ENCODE results near the gene IRGM.
A peak's percentile ranks its signal among the peaks of the same experiment; 100 is the strongest.
"Not testable (repeated sequence)": the region's sequence is repeated elsewhere in the genome, so short reads cannot be mapped to it uniquely, and the experiment has no call there.

IRGM gene, protein sequence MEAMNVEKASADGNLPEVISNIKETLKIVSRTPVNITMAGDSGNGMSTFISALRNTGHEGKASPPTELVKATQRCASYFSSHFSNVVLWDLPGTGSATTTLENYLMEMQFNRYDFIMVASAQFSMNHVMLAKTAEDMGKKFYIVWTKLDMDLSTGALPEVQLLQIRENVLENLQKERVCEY

DNA sequence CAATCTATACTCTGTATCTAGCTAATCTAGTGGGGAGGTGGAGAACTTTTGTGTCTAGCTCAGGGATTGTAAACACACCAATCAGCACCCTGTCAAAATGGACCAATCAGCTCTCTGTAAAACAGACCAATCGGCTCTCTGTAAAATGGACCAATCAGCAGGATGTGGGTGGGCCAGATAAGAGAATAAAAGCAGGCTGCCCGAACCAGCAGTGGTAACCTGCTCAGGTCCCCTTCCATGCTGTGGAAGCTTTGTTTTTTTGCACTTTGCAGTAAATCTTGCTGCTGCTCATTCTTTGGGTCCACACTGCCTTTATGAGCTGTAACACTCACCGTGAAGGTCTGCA is at the start of gene IRGM:
TSS of gene IRGM (plus strand) at position 214 of the 346 bp plus-strand sequence. CDS start 1,603 bp downstream, outside the sequence.
- DNase-seq (ENCODE audit: low read depth in 1 of 2, low spot score in 1 of 2): not testable (repeated sequence)

DNA sequence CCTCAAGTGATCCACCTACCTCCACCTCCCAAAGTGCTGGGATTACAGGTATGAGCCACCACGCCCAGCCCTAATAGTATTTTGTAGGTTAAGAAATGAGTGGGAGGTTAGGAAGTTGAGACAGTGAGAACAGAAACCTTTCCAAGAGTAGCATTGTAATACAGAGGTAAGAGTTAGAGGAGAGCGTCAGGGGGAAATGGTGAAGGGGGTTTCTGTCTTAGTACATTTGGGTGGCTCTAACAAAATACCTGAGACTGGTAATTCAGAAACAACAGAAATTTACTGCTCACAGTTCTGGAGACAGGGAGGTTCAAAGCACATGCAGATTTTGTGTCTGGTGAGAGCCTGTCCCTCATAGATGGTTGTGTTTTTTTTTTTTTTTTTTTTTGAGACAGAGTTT is 48.9 kb upstream of the IRGM start:
- DNase-seq (ENCODE audit: low read depth in 1 of 2, low spot score in 1 of 2): no peak

DNA sequence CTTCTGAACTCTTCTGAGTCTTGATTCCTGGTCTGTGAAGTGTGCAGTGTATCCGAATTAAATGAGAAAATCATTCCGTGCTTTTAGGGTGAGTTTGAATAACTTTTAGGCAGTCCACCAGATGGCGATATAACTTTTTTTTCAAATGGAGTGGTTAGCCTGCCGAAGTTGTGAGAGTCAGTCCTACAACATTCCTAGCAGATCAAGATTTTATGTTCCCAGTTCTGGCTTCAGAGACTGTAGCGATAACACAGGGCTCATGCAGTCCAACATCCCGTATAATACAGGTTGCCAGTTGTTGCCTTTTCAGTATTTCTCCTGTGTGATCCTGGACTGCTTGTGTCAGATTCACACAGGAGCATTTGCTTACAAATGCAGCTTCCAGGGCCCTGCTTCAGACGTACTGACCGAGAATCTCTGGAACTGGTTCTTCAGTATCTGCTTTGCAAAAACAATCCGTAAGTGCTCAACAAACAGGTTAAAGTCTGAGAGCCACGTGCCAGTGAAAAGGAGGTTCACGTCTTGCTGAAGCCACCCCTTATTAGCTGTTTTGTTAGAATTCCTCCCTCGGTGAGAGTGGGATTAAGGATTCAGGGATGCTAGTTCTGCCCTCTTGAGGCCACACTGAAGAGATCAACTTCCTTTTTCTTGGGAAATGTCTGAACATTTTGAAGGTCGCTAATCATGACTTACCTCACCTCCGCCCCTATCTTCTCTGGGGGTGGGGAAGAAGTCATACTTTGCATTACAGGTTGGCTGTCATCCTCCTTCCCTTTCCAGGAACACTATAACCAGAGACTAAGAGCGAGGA is 45.0 kb upstream of the IRGM start:
- no peak for DNase-seq (ENCODE audit: low read depth in 1 of 2, low spot score in 1 of 2)

DNA sequence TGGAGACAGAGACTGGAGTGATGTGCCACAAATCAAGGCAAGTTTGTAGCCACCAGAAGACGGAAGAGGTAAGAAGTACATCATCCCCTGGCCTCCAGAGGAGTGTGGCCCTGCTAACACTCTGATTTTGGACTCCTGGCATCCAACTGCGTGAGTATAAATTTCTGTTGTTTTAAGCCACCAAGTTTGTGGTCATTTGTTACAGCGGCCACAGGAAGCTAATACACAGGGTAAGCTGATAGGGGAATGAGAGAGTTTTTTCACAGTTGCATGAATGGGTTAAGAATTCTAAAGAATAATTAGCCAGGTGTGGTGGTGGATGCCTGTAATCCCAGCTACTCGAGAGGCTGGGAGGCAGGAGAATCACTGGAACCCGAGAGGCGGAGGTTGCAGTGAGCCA is 41.9 kb upstream of the IRGM start:
- no peak for DNase-seq (ENCODE audit: low read depth in 1 of 2, low spot score in 1 of 2)

DNA sequence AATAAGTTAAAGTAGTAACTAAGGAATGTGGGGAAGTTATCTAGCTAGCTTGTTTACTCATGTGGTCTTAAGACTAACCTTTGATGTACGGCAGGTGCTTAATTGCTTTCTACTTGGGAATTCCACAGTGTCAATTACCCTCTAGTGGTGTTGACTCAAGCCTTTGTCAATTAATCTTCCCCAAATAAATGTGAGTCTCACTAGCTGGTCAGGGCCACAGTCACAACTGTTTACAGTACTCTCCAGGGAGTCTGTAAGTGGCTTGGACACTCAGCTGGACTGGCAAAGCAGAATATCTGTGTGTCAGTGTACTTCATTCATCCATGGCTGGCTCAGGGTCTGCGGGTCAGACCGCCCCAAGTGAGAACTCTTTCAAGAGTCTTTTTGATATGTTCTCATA is 37.0 kb upstream of the IRGM start:
- no peak for DNase-seq (ENCODE audit: low read depth in 1 of 2, low spot score in 1 of 2)

DNA sequence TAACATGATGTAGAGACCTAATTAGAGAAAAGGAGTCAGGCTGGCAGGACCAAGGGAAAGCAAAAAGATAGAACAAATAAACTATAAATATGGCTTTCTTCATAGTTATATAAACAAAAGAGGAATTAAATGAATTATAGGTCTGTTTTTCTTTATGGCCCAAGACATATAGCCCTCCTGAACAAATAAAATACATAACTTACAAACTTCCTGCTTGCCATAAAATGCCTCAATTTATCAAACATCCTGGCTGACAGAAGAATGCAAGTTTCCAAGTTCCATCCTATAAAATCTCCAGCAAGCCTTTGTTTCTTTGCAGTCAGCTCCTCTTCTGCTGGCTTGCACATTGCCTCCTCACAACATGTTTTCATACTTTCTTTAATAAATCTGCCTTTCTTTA is 31.3 kb upstream of the IRGM start:
- no peak for DNase-seq (ENCODE audit: low read depth in 1 of 2, low spot score in 1 of 2)

DNA sequence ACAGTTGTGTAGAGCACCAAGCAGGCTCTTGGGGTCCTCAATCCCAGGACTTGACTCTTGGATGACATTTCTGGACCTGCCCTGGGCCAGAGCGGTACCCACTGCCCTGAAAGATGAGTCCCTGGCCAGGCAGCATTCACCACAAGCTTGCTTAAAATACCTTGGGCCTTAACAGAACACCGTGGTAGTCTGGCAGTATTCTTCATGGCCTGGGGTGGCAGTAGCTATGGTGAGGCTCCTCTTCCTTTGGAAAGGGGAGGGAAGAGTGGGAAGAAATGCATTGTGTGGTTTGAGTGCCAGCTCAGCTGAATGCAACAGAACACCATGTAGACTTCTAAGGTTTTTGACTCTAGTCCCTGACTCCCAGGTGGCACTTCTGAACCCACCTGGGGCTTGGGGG is 29.4 kb upstream of the IRGM start:
- DNase-seq (ENCODE audit: low read depth in 1 of 2, low spot score in 1 of 2): no peak

DNA sequence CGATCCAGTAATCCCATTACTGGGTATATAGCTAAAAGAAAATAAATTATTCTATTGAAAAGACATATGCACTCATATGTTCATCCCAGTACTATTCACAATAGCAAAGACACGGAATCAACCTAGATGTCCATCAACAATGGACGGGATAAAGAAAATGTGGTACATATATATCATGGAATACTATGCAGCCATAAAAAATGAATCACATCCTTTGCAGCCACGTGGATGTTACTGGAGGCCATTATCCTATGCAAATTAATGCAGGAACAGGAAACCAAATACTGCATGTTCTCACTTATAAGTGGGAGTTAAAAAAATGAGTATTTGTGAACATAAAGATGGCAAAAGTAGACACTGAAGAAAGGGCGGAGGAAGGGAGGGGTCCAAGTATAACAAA is 16.6 kb upstream of the IRGM start:
- DNase-seq (ENCODE audit: low read depth in 1 of 2, low spot score in 1 of 2): no peak

DNA sequence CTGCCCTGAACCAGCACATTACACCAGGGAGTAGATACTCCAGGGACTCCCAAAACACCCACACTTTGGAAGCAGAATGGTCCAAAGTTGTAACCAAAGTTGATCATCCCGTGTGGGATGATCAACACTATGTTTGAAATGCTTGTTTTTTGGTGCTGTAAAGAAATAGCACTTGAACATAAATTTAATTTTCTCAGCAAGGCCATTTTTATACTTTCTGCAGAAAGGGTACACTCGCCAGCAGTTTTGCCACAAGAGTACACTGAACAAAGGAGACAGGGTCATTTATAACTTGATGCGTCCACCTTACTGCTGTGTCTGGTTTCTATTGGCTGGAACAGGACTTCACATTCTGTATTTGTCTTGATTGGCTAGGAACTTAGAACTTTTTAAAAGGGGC is 14.5 kb upstream of the IRGM start:
- DNase-seq (ENCODE audit: low read depth in 1 of 2, low spot score in 1 of 2): not testable (repeated sequence)

DNA sequence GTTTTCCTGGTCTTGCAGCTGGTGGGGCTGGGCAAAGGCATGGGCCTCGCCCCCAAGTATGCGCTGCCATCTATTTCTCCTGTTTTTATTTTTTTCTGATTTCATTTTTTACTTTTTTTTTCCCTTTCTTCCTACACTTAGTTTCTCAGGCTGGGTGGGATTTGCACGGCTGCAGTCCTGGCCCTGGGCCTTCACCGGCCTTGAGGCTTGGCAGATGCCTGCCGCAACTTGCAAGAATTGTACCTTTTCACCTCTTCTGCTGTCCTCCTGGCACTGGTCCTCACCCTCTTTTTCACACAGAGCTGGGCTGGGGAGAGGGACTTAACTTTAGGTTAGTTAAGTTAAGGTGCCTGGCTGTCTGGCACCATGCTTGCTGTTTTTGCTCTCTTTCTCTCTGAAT is 10.3 kb upstream of the IRGM start:
- DNase-seq (ENCODE audit: low read depth in 1 of 2, low spot score in 1 of 2): no peak

DNA sequence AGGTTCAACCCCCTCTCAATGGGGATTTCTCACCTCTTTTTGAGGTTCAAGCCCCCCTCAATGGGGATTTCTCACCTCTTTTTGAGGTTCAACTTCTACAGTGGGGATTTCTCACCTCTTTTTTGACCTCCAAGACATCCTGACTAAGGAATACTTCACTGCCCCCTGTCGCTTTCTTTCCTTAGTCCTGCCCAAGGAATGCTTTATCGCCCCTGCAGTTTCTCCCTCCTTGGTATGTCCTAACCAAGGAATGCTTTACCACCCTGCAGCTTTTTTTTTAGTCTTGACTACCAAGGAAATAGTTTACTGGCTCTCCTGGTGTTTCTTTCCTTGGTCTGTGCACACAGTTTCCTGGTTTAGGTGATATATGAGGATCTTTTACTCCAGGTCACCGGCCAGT is 9.6 kb upstream of the IRGM start:
- no peak for DNase-seq (ENCODE audit: low read depth in 1 of 2, low spot score in 1 of 2)

DNA sequence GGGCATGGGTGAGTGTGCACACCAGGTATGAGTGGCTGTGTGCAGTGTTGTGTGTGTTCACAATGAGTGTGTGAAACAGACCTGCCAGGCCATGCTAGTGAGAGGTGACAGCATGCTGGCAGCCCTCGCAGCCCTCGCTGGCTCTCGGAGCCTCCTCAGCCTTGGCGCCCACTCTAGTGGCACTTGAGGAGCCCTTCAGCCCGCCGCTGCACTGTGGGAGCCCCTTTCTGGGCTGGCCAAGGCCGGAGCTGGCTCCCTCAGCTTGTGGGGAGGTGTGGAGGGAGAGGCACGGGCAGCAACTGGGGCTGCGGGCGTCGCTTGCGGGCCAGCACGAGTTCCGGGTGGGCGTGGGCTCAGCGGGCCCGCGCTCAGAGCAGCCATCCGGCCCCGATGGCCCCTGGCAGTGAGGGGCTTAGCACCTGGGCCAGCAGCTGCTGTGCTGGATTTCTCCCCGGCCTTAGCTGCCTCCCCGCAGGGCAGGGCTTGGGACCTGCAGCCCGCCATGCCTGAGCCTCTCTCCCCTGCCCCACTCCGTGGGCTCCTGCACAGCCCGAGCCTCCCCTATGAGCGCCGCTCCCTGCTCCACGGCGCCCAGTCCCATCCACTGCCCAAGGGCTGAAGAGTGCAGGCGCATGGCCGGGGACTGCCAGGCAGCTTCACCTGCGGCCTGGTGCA is 999 bp upstream of the IRGM start:
- DNase-seq (ENCODE audit: low read depth in 1 of 2, low spot score in 1 of 2): not testable (repeated sequence)

DNA sequence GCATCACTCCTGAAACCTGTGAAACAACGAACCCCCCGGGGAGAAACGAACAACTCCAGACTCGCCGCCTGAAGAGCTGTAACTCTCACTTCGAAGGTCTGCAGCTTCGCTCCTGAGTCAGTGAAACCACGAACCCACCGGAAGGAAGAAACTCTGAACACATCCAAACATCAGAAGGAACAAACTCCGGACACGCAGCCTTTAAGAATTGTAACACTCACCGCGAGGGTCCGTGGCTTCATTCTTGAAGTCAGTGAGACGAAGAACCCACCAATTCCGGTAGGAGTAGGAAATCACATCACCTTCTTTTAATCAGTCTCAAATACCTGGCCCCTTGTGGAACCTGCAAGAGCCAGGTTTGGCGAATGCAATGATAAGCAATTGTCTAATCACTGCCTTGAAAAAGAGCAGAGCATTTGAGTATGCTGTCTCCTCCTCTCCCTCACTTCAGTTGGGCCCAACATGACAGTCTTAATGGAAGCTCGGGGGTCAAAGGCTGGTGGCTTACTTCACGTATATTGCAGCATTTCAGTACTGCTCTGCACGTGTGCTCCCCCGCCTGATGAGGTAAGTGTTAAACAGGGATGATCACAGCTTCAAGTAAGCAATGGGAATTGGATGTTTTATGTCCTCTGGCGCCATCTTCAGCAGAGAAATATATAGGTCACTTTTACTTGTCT is 473 bp downstream of the IRGM start:
- peak; percentile 22 to 60 for DNase-seq (ENCODE audit: low read depth in 1 of 2, low spot score in 1 of 2)

DNA sequence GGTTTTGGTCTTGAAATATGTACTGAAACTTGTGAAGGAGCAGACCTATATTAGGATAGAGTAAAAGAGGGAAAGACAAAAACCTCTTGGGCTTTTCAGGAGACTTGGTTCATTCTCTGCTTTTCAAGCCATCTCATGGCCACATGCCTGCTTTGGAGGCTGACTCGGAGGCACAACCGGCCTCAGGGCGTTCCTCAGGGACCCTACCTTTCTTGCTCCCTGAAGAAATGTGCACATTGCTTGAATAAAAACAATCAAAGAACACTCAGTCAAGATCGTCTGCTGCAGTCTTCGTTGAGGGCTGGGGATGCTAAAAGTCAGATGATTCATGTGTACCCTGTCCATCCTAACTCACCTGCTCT is 994 bp downstream of the IRGM start:
- no peak for DNase-seq (ENCODE audit: low read depth in 1 of 2, low spot score in 1 of 2)

DNA sequence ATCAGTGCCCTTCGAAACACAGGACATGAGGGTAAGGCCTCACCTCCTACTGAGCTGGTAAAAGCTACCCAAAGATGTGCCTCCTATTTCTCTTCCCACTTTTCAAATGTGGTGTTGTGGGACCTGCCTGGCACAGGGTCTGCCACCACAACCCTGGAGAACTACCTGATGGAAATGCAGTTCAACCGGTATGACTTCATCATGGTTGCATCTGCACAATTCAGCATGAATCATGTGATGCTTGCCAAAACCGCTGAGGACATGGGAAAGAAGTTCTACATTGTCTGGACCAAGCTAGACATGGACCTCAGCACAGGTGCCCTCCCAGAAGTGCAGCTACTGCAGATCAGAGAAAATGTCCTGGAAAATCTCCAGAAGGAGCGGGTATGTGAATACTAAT is 1.9 kb downstream of the IRGM start:
- DNase-seq (ENCODE audit: low read depth in 1 of 2, low spot score in 1 of 2): no peak

DNA sequence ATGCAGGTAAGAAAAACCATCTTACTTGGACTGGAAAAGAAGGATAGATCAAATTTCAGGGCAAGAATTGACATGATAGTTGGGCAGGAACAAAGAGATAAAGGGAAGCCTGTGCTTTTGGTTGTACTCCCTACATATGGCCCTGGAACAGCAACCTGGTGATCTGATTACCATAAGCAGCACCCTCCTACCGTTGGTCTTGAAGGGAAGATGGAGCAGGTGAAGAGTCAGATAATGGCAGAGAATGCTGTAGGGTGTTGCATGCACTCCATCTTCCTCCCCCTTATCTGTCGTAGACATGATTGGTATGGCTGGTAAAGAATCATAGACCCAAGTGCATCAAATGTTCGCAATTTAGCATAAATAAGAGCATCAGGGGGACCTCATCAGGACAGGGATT is 4.7 kb downstream of the IRGM start:
- DNase-seq (ENCODE audit: low read depth in 1 of 2, low spot score in 1 of 2): no peak

DNA sequence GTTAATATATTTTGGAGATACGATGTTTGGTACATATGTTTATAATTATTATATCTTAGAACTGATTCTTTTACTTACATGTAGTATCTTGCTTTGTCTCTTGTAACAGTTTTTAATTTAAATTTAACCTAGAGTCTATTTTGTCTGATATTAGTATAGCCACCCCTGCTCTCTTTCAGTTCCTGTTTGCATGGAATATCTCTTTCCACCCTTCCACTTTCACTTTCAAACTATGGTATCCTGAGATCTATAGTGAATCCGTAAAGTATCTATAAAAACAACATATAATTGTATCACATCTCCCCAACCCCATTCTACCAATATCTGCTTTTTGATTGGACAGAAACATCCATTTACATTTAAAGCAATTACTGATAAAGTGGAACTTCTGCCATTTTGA is 7.2 kb downstream of the IRGM start:
- no peak for DNase-seq (ENCODE audit: low read depth in 1 of 2, low spot score in 1 of 2)

DNA sequence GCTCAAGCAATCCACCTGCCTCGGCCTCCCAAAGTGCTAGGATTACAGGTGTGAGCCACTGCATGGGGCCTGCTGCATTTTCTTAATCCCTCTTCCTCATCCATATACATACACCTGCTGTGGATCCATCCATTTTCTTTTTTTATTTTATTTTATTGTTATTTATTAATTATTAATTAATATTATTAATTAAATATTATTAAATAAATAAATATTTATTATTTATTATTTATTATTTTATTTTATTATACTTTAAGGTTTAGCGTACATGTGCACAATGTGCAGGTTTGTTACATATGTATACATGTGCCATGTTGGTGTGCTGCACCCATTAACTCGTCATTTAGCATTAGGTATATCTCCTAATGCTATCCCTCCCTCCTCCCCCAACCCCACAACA is 10.4 kb downstream of the IRGM start:
- DNase-seq (ENCODE audit: low read depth in 1 of 2, low spot score in 1 of 2): not testable (repeated sequence)

DNA sequence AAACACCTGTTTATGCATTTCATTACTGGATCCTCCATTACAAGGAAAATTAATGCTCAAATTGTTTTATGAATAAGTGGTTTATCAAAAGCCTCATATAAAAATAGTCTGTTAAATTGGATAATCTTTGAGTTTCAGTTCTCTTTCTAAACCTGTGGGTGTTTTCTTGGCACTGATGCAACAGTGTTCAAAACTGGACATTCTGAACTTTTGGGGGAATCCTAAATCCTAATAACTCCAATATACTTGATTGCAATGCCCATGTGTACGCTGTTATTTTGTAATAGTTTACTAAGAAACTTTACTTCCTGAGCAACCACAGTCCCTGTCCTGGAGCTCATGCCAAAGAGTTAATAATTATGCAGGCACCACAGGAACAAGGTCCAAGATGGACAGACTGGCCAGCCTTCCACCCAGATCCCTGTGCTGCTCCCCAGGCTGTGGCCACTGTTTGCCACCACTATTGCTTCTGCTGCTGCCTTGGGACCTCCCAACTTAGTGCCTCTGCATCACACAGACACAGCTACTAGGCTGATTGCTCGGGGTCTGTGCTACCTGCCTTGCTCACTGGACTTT is 14.0 kb downstream of the IRGM start:
- DNase-seq (ENCODE audit: low read depth in 1 of 2, low spot score in 1 of 2): no peak

DNA sequence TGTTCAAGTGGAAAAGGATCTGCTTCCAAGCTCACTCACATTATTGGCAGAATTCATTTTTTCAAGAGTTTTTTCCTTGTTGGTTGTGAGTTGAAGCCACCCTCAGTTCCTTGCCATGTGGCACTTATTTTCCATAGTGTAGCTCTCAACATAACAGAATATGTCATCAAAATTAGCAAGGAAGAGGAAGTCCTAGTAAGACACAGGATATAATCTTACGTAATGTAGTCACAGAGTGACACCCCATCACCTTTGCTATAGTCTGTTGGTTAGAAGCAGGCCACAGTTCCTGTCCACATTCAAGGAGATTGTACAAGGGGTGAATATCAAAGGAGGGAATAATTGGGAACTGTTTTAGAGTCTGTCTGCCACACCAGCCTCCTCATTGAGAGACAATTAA is 15.7 kb downstream of the IRGM start:
- no peak for DNase-seq (ENCODE audit: low read depth in 1 of 2, low spot score in 1 of 2)

DNA sequence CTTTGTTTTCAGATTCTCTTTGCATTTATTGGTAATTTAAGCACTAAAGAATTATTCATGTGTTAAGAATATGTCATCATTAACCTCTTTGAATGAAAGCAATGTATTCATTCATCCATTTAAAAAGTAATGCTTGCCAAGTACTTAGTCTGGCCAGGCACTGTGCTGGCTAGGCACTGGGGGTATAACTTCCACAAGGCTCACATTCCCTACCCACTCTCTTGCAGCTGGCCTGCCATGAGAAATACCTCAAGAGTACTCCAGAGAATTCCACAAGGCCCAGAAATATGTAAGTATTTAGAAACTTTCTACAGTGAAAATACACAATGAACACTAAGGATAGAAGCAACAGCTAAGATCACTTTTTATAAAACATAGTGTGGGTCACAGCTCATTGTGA is 33.0 kb downstream of the IRGM start:
- DNase-seq (ENCODE audit: low read depth in 1 of 2, low spot score in 1 of 2): no peak
